Mucosa of descending colon (tissue), 3 donors: Measurements from ENCODE around the gene TATDN3. TPM values are rescaled to one million over a fixed set of nuclear protein-coding genes. Genes with fewer than 3 reads are reported as not detected.
A peak's percentile ranks its signal among the peaks of the same experiment; 100 is the strongest.

ENCODE experiments used
- ATAC-seq: fragments of 200-7000 bp; cut with Tn5 transposase; one replicate; pipeline ENCODE4 v1.9.1; 2020; ENCODE audit warnings: mild to moderate bottlenecking, moderate library complexity
- DNase-seq, 3 donors: peaks; one replicate each; pipeline ENCODE4 v3.0.0-alpha.2; 2020
- H3K36me3 ChIP-seq: fragments of 200-600 bp; one replicate; pipeline ENCODE4 v1.8.0; 2021; ENCODE audit warnings: low read depth, mild to moderate bottlenecking
- H3K4me1 ChIP-seq: fragments of 200-600 bp; one replicate; pipeline ENCODE4 v1.8.0; 2021; ENCODE audit warnings: low read depth, mild to moderate bottlenecking
- H3K4me3 ChIP-seq: fragments of 200-600 bp; one replicate; pipeline ENCODE4 v1.8.0; 2021; ENCODE audit warnings: mild to moderate bottlenecking
- H3K9me3 ChIP-seq: fragments of 200-600 bp; one replicate; pipeline ENCODE4 v1.8.0; 2021; ENCODE audit warnings: mild to moderate bottlenecking
- CTCF ChIP-seq: fragments of 200-600 bp; IDR thresholded peaks from one replicate; pipeline ENCODE4 v1.8.0; 2022; ENCODE audit warnings: antibody characterized with exemption, mild to moderate bottlenecking
- intact Hi-C, 2 donors: fragments of 100-400 bp; cut with DNase I in 1 of 2; cut with micrococcal nuclease in 1 of 2; formaldehyde crosslinking; loops; one replicate each; pipeline versions ENCODE4 v1.11.0 to v1.11.1; 2022; cut with DNase I, micrococcal nuclease
- total RNA-seq, 3 donors: library from RNA; stranded (reverse); fragmentation: NEBNext Ultra II Directional in 2 of 3; extraction: Animal tissue kit (Norgen Biotek cat#: 25700) in 2 of 3; gene quantifications; one replicate each; pipeline versions ENCODE4 v1.2.1 to v1.2.4, GENCODE V29; 2021 to 2023
- donor health status: DM: no; HTN: no; CAD: no; lungs with moderate emphysema.
- donor health status: DM: no; HTN: no; CAD: no.
- donor health status: DM: no; HTN: yes; CAD: no.

The TATDN3 gene
- total RNA-seq, 3 donors from 2014 or later: 9.2 to 10.8 (median 10.5) TPM

DNA sequence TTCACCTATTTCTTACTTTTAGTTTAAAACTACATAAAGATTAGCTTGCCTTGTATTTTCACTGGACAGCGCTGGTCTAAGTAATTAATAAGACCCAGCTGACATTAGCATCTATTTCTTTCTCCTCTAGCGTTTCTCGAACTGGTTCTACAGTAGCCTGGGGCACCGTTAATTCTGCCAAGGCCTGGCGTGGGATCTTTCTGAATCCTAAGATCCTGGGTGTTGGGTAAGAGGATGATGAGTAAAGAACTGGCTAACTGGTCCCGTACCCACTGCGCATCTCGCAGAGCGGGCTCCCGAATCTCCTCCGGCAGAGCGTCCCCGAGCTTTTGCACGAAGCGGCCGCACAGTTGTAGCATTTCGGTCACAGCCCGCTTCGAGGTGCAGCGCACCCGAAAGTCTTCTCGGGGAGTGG lies 426 bp upstream of the TATDN3 start:
- H3K4me3 ChIP-seq: peak overlapping the region; percentile 95
- peaks cover 6% of the 10 kb centered on the region for H3K4me1 ChIP-seq
- DNase-seq: no peak
- intact Hi-C loops: no loop called here
- ATAC-seq: peak; percentile 47
- no peak for TF ChIP-seq CTCF
- no peaks in the 10 kb centered on the region for H3K36me3 ChIP-seq
- no peaks in the 10 kb centered on the region for H3K9me3 ChIP-seq

- Histone ChIP-seq H3K36me3 (no peaks in the 10 kb centered on the region), H3K9me3 (no peaks in the 10 kb centered on the region), H3K4me1 (peaks cover 6% of the 10 kb centered on the region), H3K4me3 (peak overlapping the region; percentile 95)
- no peak for TF ChIP-seq CTCF
- intact Hi-C loops: no loop called here
- DNase-seq: no peak
- no peak for ATAC-seq
These were observed 758 bp downstream of the TATDN3 start for GRCh38 chr1:212792396-212792908.

DNA sequence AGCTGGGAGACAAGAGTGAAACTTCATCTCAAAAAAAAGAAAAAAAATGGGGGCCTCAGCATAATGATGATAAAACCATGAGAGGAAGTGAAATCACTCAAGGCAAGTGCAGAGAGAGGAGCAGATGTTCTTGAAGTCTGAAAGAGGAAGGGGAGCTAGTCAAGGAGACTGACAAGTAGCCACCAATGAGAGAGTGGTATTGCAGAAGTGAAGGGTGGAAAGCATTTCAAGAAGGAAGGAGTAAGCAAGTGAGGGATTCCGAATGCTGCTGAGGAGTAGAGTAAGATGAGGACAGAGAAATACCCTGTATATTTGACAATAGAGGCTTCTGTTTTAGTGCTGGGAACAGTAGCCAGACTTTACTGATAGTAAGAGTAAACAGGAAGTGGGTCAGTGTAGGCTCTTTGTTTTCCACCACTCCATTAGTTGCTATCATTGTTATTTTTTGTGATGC lies 2.9 kb downstream of the TATDN3 start:
- peak; percentile 21 for ATAC-seq
- intact Hi-C loops: no loop called here
- H3K9me3 ChIP-seq: no peaks in the 10 kb centered on the region
- H3K4me1 ChIP-seq: peaks cover 6% of the 10 kb centered on the region
- H3K4me3 ChIP-seq: no peak overlapping the region
- no peak for TF ChIP-seq CTCF
- no peak for DNase-seq
- no peaks in the 10 kb centered on the region for H3K36me3 ChIP-seq

GRCh38 chr1:212797681-212798080 lies 6.0 kb downstream of the TATDN3 start:
- DNase-seq (no peak), ATAC-seq (no peak)
- intact Hi-C loops: no loop called here
- no peaks in the 10 kb centered on the region for H3K9me3 ChIP-seq
- peaks cover under 1% of the 10 kb centered on the region for H3K4me1 ChIP-seq
- no peak for TF ChIP-seq CTCF
- no peak overlapping the region for H3K4me3 ChIP-seq
- H3K36me3 ChIP-seq: no peaks in the 10 kb centered on the region

DNA sequence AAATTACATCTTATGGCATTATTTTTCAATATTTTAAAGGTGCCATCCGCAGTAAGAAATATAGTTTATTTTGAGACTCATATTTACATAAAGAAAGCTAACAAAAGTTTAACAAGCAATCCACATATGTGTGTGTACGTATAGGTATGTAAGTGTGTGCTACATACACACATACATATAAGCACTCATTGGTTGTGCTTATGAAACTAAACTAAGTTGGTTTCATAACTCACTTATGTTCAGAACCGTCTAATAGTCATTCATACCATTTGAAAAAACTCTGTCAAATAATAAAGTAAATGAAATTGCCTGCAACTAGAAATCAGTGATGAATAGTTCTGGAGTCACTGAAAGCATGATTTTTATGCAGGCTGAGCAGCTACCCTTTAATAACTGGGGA lies 14.1 kb downstream of the TATDN3 start:
- no peak for TF ChIP-seq CTCF

More for the DNA sequence above, 14.1 kb downstream of the TATDN3 start:
- Histone ChIP-seq H3K4me3 (no peak overlapping the region), H3K9me3 (no peaks in the 10 kb centered on the region), H3K4me1 (no peaks in the 10 kb centered on the region), H3K36me3 (no peaks in the 10 kb centered on the region)
- intact Hi-C loops: no loop called here
- DNase-seq (no peak), ATAC-seq (no peak)
